SK-N-SH (cell line): ENCODE data around the gene CXCR5. TPM values are rescaled to one million over a fixed set of nuclear protein-coding genes. Genes with fewer than 3 reads are reported as not detected.

ENCODE experiments used
- CTCF ChIA-PET: fragments of 300-600, 350-600 bp; formaldehyde crosslinking; extraction: SDS; loops from one replicate; lab custom pipeline; 2021; lab: Yijun Ruan, JAX
- POLR2A ChIA-PET: fragments of 350-600 bp; sonication (Branson Sonifier 250); formaldehyde crosslinking; extraction: SDS; loops from one replicate; lab custom pipeline; 2020; ENCODE audit warnings: antibody characterized with exemption, inconsistent platforms; lab: Yijun Ruan, JAX
- DNase-seq: peaks from one replicate; pipeline ENCODE4 v3.0.0; 2012
- H2AFZ ChIP-seq: fragments of 200-600 bp; sonication (generic); 2 replicates; pipeline ENCODE4 v1.8.1; 2016; ENCODE audit warnings: antibody characterized with exemption, mild to moderate bottlenecking, low read depth
- H3F3A ChIP-seq: fragments of 200-600 bp; sonication (generic); replicated peaks from 2 replicates; pipeline ENCODE3; 2016; ENCODE audit warnings: antibody characterized with exemption, mild to moderate bottlenecking; ENCODE audit not compliant: insufficient read depth
- H3K27ac ChIP-seq, 2 experiments: fragments of 200-500 bp in 1 of 2; fragments of 200-600 bp in 1 of 2; sonication (Bioruptor generic) in 1 of 2; sonication (generic), shearing (Covaris generic) in 1 of 2; 2 replicates each; pipeline versions ENCODE4 v1.5.1 to v1.6.1; 2014 to 2016; ENCODE audit warnings: low read depth in 2 of 2, inconsistent platforms in 1 of 2, low read length in 1 of 2, mild to moderate bottlenecking in 1 of 2, mixed read lengths in 1 of 2
- H3K27me3 ChIP-seq: fragments of 200-600 bp; sonication (generic), shearing (Covaris generic); 2 replicates; pipeline ENCODE4 v1.6.1; 2016; ENCODE audit warnings: mixed run types; ENCODE audit not compliant: insufficient read depth
- H3K36me3 ChIP-seq, 2 experiments: fragments of 200-500 bp in 1 of 2; fragments of 200-600 bp in 1 of 2; sonication (Bioruptor generic) in 1 of 2; sonication (generic) in 1 of 2; replicated peaks in 1 of 2; 2 replicates each; pipeline versions ENCODE3 to v1.5.1; 2014 to 2016; ENCODE audit warnings: low read length in 1 of 2, mild to moderate bottlenecking in 1 of 2; ENCODE audit not compliant: insufficient read depth in 2 of 2, control insufficient read depth in 1 of 2
- H3K4me1 ChIP-seq, 2 experiments: fragments of 200-500 bp in 1 of 2; fragments of 200-600 bp in 1 of 2; sonication (Bioruptor generic) in 1 of 2; sonication (generic), shearing (Covaris generic) in 1 of 2; 2 replicates each; pipeline versions ENCODE4 v1.5.1 to v1.6.1; 2014 to 2016; ENCODE audit warnings: low read depth in 1 of 2, low read length in 1 of 2, mixed run types in 1 of 2; ENCODE audit not compliant: insufficient read depth in 2 of 2, control insufficient read depth in 1 of 2
- H3K4me2 ChIP-seq: fragments of 200-600 bp; sonication (generic), shearing (Covaris generic); 2 replicates; pipeline ENCODE4 v1.6.1; 2017; ENCODE audit warnings: mixed run types
- H3K4me3 ChIP-seq, 2 experiments: fragments of 200-500 bp in 1 of 2; fragments of 200-600 bp in 1 of 2; sonication (Bioruptor generic) in 1 of 2; sonication (generic), shearing (Covaris generic) in 1 of 2; 2 replicates each; pipeline versions ENCODE4 v1.5.1 to v1.8.1; 2014 to 2016; ENCODE audit warnings: low read depth in 2 of 2, inconsistent platforms in 1 of 2, low read length in 1 of 2, mild to moderate bottlenecking in 1 of 2, mixed read lengths in 1 of 2, moderate library complexity in 1 of 2
- H3K79me2 ChIP-seq: fragments of 200-600 bp; sonication (generic); 2 replicates; pipeline ENCODE4 v1.8.1; 2017; ENCODE audit warnings: mild to moderate bottlenecking; ENCODE audit not compliant: insufficient read depth
- H3K9ac ChIP-seq: fragments of 200-600 bp; sonication (generic); 2 replicates; pipeline ENCODE4 v1.6.1; 2017; ENCODE audit warnings: mixed run types
- H3K9me2 ChIP-seq: fragments of 200-600 bp; sonication (generic); 2 replicates; pipeline ENCODE4 v1.6.1; 2017; ENCODE audit warnings: mixed run types
- H3K9me3 ChIP-seq: fragments of 200-600 bp; sonication (generic); 2 replicates; pipeline ENCODE4 v1.6.1; 2017; ENCODE audit warnings: mixed run types, mild to moderate bottlenecking, moderate library complexity
- H4K20me1 ChIP-seq: fragments of 200-600 bp; sonication (generic); 2 replicates; pipeline ENCODE4 v1.6.1; 2017; ENCODE audit warnings: mild to moderate bottlenecking, mixed run types; ENCODE audit not compliant: insufficient read depth
- ELF1 ChIP-seq: IDR thresholded peaks from 2 replicates; pipeline ENCODE4 v1.4.0; 2012
- EP300 ChIP-seq, 2 experiments: IDR thresholded peaks; 2 replicates each; pipeline versions ENCODE4 v1.4.0 to v1.6.1; 2012; ENCODE audit warnings: borderline replicate concordance in 1 of 2, low read depth in 1 of 2, low read length in 1 of 2
- FOXM1 ChIP-seq: IDR thresholded peaks from 2 replicates; pipeline ENCODE4 v1.4.0; 2012; ENCODE audit warnings: low read depth, mild to moderate bottlenecking
- GABPA ChIP-seq: IDR thresholded peaks from 2 replicates; pipeline ENCODE4 v1.4.0; 2012; ENCODE audit warnings: low read depth, mild to moderate bottlenecking
- GATA2 ChIP-seq: sonication (generic); formaldehyde crosslinking; IDR thresholded peaks from 2 replicates; pipeline ENCODE4 v1.5.0; 2020; ENCODE audit warnings: mild to moderate bottlenecking, missing genetic modification reagents
- JUND ChIP-seq: IDR thresholded peaks from 2 replicates; pipeline ENCODE4 v1.4.0; 2012
- MEF2A ChIP-seq: IDR thresholded peaks from 2 replicates; pipeline ENCODE4 v1.4.0; 2012; ENCODE audit warnings: low read depth, borderline replicate concordance
- MXI1 ChIP-seq: IDR thresholded peaks from 2 replicates; pipeline ENCODE4 v1.6.1; 2012; ENCODE audit warnings: mild to moderate bottlenecking, low read depth, low read length, improper control_type of control experiment
- TAF1 ChIP-seq: IDR thresholded peaks from 2 replicates; pipeline ENCODE4 v1.6.1; 2012; ENCODE audit warnings: low read depth, mild to moderate bottlenecking, low read length, moderate library complexity, borderline replicate concordance
- TCF12 ChIP-seq: IDR thresholded peaks from 2 replicates; pipeline ENCODE4 v1.4.0; 2012
- YY1 ChIP-seq: IDR thresholded peaks from 2 replicates; pipeline ENCODE4 v1.4.0; 2012; ENCODE audit warnings: low read depth, mild to moderate bottlenecking
- WGBS: methylation state at CpG from one replicate; pipeline ENCODE4 v1.1.6; 2017; ENCODE audit warnings: low lambda C conversion rate; 5-methylcytosine and 5-hydroxymethylcytosine counted together
- polyA plus RNA-seq, 3 experiments: library from polyadenylated mRNA; depleted of rRNA; stranded (reverse); fragments of >200 nt; gene quantifications; 2 replicates each; pipeline ENCODE4 v1.2.3, GENCODE V29; 2012
- TF ChIP-seq, protein P1 (sequence below): fragments of 150-350 bp; IDR thresholded peaks from 2 replicates; pipeline ENCODE4 v1.6.1; 2017; ENCODE audit warnings: antibody characterized with exemption, low read length, low read depth, borderline replicate concordance
- TF ChIP-seq, protein P2 (sequence below): fragments of 150-350 bp; IDR thresholded peaks from 2 replicates; pipeline ENCODE4 v1.6.1; 2016; ENCODE audit warnings: mild to moderate bottlenecking, low read depth, low read length

The CXCR5 gene
- polyA plus RNA-seq, 1 of the 3 experiments (the other 2 are of a cell fraction), result 0.02 TPM

DNA sequence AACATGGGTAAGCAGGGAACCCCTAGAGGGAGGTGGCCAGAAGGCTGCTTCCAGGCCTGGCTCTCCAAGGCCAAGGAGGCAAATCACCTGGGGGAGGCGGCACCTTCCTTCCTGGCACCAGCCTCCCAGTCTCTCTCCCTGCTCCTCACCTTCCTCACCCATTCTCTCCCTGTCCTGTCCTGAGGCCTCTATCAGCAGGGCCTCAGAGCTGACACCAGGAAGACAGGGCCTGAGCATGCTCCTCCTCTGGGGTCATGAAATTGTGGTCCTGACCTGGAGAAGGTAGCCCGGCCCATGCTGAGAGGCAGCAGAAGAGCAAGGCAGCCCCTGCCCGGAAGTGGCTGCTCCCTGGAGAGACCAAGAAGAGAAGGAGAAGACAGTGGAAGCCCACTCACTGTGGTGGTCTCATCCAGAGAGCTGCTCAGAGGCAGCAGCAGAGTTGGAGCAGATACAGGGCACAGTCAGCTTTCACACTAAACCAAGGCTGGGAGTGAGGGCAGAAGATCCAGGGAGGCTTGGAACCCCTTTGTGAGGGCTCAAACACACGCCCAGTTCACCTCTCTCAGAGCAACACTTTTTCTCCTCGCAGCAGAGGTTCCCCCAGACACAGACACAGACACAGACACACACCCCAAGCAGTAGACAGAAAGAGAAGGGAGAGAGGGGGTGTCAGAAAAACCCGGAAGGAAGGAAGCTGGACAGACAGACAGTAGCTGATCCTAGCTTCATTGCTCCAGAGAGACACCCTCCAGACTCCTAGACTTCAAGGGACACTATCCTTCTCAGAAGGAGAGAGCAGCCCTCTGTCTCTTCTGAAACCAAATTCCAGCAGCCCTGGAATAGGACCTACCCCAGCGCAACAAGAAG is 40.3 kb downstream of the CXCR5 start:
- Histone ChIP-seq H3K9me2 (no peaks in the 10 kb centered on the region), H4K20me1 (peaks cover 46% of the 10 kb centered on the region), H2AFZ (no peak overlapping the region), H3K9ac (peak overlapping the region; percentile 94), H3K36me3 (no peaks in the 10 kb centered on the region), H3K4me2 (peak overlapping the region; percentile 89)
- TF ChIP-seq FOXM1, result no peak
- TF ChIP-seq GABPA, result no peak
- no peak for TF ChIP-seq YY1
- no peak for TF ChIP-seq EP300 (IDR thresholded peaks at IDR 0.05; ENCODE audit: borderline replicate concordance in 1 of 2, low read depth in 1 of 2, low read length in 1 of 2)
- TF ChIP-seq, protein P1, sequence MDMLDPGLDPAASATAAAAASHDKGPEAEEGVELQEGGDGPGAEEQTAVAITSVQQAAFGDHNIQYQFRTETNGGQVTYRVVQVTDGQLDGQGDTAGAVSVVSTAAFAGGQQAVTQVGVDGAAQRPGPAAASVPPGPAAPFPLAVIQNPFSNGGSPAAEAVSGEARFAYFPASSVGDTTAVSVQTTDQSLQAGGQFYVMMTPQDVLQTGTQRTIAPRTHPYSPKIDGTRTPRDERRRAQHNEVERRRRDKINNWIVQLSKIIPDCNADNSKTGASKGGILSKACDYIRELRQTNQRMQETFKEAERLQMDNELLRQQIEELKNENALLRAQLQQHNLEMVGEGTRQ, result no peak
- no peak for TF ChIP-seq MXI1
- TF ChIP-seq, protein P2, sequence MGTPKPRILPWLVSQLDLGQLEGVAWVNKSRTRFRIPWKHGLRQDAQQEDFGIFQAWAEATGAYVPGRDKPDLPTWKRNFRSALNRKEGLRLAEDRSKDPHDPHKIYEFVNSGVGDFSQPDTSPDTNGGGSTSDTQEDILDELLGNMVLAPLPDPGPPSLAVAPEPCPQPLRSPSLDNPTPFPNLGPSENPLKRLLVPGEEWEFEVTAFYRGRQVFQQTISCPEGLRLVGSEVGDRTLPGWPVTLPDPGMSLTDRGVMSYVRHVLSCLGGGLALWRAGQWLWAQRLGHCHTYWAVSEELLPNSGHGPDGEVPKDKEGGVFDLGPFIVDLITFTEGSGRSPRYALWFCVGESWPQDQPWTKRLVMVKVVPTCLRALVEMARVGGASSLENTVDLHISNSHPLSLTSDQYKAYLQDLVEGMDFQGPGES, result no peak
- TF ChIP-seq ELF1, result no peak
- TF ChIP-seq TCF12, result no peak
- no peak for TF ChIP-seq GATA2 (CRISPR knock-in tag)
- no peak for TF ChIP-seq TAF1
- TF ChIP-seq JUND, result no peak
- no peak for TF ChIP-seq MEF2A
- TF ChIP-seq, all 33 proteins: peak for 0
- Histone ChIP-seq H3K4me1 (peaks cover 38 to 66% of the 10 kb centered on the region in 2 experiments; a peak in 3 of 4 replicates), H3K27me3 (no peaks in the 10 kb centered on the region), H3F3A (peaks cover 65% of the 10 kb centered on the region), H3K27ac (peak overlapping the region; percentile 84 to 95), H3K79me2 (peaks cover 73% of the 10 kb centered on the region), H3K9me3 (no peaks in the 10 kb centered on the region), H3K4me3 (peak overlapping the region; percentile 95)
- no peak for DNase-seq
- POLR2A ChIA-PET, result interaction anchor here (1.1 to 5.0 kb wide), 2 partner anchors 15 to 133 kb away, joined by 3 to 37 read pairs; partner anchors contain the start of gene DDX6
- 23% methylated on average over 4 of the region's 7 CpGs for WGBS
- CTCF ChIA-PET, result interaction anchor here (1.3 to 1.8 kb wide), 4 partner anchors 11 to 234 kb away, joined by 3 to 7 read pairs (median 5); partner anchors contain the start of gene DDX6
